GM21447 (cell line): ENCODE measurements around the gene CLDN15.
"Not testable (repeated sequence)": the region's sequence is repeated elsewhere in the genome, so short reads cannot be mapped to it uniquely, and the experiment has no call there.

ENCODE experiments used
- ATAC-seq: cut with Tn5 transposase; IDR thresholded peaks from one replicate; pipeline ENCODE4 v1.9.1; 2021; ENCODE audit not compliant: unreplicated experiment

The CLDN15 gene

DNA sequence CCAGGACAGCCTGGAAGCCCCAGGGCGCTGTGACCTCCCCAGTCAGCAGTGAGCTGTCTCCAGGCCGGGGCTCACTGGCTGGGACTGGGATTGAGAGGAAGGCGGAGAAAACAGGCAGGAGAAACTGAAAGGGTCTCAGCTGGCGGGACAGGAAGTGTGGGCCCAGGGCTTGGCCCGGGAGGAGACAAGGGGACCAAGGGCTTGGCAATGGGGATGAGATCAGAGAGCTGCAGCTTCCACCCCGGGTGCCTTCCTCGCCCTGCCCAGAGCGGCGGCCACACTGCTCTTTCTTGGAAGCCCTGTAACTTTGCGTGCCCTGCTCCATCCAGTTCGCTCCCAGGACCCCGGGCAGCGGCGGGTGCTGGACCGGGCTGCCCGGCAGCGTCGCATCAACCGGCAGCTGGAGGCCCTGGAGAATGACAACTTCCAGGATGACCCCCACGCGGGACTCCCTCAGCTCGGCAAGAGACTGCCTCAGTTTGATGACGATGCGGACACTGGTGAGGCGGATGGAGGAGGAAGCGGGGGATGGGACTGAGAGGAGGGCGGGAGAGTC lies 15.2 kb downstream of the CLDN15 start:
- ATAC-seq, result no peak

DNA sequence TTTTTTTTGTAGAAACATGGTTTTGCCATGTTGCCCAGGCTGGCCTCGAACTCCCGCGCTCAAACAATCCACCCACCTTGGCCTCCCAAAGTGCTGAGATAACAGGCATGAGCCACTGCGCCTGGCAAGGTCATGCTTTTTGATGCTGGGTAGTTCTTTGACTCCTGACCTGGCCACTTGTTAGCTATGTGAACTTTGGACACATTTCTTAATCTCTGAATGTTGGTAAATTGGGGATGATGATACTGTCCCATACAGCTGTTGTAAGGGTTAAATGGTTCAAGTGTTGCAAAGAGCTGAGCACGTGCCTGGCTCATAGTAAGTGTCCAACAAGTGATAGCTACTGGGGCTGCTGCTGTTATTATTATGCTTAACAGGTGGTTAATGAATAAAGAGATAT lies 17.3 kb downstream of the CLDN15 start:
- ATAC-seq, result no peak

DNA sequence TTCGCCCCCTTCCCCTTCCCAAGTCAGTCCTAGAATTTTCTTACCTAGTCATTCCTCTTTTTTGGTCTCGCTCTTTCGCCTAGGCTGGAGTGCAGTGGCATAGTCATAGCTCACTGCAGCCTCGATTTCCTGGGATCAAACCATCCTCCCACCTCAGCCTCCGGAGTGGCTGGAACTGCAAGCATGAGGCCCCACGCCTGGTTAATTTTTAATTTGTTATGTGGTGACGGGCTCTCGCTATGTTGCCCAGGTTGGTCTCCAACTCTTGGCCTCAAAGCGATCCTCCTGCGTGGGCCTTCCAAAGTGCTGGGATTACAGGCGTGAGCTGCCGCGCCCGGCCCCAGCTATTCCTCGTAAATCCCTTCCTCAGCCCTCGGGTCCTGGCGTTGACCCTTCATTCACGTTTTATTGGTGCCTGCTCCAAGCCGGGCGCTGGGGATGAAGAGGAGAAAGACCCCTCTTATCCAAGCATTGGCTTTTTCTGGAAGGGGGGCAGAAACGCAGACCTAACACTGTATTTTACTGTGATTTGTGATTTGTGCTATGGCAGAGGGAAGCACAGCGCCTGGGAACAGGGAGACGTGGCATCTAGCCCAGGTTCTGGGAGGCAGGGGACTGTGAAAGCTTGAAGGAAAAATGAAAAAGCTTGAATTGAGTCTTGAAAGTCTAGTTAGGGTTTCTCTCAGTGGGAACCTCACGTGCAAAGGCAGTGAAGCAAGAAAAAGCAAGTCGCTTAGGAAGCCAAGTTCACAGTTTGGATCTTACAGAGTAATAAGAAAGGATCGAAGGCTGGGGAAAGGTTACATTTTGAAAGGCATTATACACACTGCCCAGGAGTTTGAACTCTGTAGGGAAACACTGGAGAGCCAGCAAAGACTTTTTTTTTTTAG lies 19.1 kb downstream of the CLDN15 start:
- ATAC-seq, result peak; percentile 17

DNA sequence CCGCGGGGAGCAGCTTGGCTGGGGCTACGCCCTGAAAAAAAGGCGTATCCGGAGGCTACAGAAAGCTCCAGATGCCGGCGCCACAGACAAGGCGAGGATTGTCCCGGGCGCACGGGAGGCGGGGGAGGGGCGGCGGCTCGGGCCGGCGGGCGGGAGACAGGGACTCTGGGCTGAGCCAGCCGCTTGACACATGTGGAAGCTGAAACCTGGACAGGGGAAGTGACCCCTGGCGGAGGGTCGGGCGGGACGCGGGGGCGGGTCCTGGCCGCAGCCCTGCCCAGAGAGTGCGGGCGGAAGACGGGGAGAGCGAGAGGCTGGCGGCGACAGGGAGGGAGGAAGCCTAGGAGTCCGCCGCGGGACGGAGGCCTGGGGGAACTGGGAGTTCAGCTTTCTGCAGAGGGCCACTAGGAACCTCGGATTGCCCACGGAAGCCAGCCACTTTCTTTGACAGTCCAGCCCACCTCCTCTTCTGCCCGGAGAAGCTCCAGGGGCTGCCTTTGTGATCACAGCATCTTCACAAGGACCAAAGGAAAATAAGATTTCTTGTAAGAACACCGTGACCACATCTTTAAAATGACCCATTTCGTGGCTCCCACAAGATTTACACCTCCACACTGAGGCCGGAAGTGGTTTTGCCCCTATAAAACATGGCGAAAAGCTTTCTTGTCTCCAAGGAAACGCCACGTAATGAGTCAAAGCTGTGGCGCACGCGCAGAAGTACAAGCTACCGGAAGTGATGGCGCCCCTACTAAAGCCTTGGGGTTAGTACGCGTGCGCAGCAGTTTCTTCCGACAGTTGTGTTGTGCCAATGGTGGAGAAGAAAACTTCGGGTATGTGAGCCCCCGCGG lies 20.0 kb downstream of the CLDN15 start, which contains the start of the genes PLOD3 and ZNHIT1:
Gene PLOD3, minus strand, starts transcription at position 194 of the 848 bp plus-strand sequence. CDS start 307 bp downstream, outside the sequence.
Gene ZNHIT1, plus strand, starts transcription at position 778 of the 848 bp plus-strand sequence. Its CDS starts 31 bp downstream, at position 809.
- peak; percentile 56 for ATAC-seq

DNA sequence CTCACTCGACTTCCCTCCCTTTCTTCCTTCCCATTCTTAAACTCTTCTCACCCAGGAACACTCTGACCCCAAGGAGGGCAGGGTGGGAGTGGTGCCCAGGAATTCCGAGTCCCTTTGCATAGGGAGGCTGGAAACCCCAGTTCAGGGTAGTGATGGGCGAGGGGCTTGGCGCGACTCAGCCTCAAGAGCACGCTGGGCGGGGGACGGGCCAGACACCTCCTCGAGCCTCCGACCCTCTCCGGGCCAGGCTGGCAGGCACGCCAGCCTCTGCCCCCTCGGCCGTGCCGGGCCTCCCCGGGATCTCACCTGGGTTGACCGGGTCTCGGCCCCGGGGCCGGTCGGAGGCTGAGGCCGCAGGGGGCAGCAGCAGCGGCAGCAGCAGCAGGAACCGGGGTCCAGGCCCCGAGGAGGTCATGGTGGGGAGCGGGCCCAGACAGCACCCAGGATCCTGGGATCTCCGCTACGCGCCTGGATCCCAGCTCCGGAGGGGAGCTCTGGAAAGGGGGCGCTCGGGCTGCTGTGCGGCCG lies 20.7 kb downstream of the CLDN15 start:
- ATAC-seq, result peak; percentile 14

DNA sequence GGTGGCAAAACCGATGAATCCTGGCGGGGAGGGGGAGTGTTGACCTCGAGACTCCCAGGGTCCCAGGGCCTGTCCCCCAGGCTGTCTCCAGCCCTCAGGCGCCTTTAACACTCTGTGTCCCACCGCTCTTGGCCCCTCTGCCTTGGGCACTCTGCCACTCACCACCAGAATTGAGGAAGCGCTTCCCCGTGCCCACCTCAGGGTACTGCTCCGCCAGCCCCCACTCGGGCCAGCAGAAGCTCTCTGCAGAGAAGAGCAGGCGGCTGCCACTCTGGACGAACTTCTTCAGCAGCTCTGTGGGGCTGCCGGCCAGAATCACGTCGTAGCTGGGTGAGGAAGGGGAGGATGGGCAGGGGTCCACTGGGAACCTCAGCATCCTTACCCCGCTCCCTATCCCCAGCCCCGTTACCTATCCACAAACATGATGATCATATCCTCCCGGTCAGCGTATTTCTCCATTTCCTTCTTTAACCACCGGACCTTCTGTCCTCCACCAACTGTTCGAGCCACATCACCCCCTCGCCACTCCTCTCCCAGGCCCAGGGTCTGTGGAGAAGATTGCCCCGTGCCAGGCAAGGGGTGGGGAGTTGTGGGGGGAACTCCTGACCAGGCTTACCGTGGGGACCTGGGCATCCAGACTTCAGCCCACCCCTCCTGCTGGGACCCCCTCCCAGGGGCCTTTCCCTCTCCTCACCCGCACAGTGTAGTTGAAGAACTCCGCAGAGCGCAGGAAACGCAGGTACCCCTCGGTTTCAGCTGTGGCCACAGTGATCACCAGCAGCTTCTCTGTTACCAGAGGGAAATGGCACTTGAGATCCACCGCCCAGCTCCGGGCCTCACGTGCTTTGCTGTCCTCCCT lies 21.4 kb downstream of the CLDN15 start:
- no peak for ATAC-seq

DNA sequence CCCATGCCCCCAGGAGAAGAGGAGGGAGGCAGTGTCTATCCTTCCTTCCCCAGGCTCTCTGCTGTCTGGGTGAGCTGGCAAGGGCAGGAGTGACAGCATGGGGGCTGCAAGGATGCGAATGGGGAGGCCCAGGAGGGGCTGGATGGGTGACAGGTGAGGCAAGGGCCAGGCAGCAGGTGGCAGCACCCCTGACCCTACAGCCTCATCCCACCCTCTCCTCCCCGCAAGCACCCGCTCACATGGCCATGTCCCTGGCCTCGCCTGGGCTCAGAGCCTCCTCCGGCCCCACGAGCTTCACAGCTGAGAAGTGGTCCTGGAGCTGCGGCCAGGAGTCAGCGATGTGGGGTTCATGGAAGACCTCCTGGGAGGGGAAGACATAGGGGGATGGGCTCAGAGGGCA lies 25.6 kb downstream of the CLDN15 start:
- ATAC-seq, result no peak

DNA sequence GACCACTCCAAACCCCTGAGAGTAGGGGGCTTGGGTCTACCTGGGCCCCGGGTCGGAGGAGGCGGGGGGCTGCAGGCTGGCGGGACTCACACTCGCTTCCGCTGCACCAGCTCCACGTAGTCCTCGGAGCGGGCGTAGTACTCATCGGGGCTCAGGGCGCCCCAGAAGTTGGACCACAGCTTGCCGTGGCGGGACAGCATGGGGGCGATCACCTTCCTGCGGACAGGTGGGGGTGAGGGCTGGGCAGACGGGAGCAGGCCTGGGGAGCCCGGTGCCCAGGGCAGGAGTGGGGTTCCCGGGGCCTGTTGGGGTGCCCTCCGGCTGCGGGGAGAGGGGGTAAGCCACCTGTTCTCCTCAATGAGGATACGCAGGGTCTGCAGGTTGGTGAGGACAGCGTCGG lies 26.1 kb downstream of the CLDN15 start:
- ATAC-seq, result no peak

DNA sequence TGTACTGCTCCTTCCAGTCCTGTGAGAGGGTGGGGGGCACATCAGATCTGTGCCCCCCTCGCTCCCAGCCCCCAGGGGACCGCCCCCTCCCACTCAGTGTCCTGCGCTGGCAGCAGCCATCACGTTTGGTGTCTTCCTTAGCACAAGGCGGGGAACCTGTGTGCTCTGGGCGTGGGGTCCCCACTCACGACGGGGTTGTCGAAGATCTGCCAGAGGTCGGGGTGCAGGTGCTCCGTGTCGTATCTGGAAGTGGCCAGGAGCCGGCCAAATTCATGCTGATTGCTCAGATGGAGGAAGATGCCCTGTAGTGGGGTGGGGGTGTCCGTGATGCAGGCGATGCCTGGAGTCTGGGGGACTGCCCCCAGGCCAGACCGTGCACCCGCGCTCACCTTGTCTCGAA lies 27.5 kb downstream of the CLDN15 start:
- ATAC-seq, result no peak

DNA sequence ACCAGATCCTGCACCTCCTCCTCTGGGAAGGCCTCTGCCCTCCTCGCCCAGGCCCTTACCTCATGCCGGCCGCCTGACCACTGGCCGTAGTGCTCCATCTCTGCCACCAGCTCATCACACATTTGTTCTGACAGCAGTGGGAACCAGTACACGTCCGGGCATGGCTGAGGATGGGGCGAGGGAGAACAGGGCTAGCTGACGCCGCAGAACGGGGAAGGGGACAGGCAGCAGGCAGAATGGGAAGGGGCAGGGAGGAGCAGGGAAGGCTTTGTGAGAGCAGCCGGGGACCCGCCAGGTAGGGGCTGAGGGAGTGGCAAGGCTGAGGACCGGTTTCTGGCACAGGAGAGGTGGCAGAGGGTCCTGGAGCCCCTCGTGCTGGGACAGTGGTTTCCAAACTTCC lies 28.8 kb downstream of the CLDN15 start:
- no peak for ATAC-seq

DNA sequence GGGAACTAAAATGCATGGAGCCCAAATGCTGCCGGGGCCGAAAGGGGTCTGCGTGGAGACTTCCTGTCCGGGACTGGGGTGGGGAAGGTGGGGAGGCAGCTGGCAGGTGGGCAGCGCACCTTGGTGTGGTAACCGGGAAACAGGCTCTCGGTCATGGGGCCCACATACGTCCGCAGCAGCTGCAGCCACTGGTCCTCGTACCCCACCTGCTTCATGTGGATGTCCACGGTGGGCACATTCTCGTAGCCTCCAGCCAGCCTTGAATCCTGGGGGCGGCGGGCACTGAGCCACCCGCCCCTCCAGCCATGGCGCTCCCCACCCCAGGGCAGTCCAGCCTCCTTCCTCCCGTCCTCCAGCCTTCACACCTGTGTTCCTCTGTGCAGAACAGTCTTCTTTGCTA lies 30.1 kb downstream of the CLDN15 start:
- no peak for ATAC-seq

DNA sequence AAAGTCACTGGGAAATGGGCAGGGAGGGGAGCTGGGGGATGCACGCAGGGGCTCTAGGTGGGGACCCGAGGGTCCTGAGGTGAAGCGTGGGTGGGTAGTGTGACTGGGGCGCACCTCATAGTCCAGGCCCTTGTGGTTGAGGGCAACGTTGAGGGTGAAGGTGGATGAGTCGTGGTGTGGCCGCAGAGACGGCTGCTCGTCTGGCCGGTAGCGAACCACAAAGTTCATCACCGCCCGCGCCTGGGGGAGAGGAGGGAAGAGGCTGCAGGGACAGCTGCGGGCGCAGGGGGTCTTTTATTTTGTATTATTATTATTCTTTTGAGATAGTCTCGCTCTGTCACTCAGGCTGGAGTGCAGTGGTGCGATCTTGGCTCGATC lies 30.9 kb downstream of the CLDN15 start:
- no peak for ATAC-seq

DNA sequence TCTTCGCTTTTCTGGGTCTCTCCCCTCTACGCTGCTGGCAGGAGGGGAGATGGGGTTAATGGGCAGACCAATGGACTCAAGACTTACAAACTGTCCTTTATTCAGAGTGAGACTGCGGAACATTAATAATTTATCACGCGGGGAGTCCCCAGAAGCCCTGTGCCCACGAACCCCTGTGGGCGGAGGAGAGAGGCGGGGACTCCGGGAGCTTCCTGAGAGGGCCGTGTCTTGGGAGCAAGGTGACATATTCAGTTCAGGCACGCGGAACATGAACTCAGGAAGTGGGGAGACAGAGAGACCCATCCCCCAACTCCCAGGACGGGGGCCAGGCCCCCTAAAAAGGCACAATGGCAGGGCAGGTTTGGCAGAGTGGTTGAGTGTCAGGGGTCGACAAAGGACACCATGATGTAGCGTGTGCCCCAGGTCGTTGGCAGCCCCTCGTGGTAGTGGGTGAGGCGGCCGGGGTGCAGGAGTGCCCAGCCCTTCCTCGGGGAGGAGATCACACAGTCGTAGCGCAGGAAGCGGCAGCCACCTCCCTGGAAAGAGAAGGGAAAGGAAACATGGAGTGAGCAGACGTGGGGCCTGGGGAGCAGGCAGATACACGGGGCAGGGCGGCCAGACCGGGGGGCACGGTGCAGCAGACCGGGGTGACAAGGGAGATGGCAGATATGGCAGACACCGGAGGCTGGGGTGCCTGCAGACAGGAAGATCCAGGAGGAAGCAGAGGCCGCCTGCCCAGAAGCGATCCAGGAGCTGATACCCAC lies 31.5 kb downstream of the CLDN15 start:
- no peak for ATAC-seq

DNA sequence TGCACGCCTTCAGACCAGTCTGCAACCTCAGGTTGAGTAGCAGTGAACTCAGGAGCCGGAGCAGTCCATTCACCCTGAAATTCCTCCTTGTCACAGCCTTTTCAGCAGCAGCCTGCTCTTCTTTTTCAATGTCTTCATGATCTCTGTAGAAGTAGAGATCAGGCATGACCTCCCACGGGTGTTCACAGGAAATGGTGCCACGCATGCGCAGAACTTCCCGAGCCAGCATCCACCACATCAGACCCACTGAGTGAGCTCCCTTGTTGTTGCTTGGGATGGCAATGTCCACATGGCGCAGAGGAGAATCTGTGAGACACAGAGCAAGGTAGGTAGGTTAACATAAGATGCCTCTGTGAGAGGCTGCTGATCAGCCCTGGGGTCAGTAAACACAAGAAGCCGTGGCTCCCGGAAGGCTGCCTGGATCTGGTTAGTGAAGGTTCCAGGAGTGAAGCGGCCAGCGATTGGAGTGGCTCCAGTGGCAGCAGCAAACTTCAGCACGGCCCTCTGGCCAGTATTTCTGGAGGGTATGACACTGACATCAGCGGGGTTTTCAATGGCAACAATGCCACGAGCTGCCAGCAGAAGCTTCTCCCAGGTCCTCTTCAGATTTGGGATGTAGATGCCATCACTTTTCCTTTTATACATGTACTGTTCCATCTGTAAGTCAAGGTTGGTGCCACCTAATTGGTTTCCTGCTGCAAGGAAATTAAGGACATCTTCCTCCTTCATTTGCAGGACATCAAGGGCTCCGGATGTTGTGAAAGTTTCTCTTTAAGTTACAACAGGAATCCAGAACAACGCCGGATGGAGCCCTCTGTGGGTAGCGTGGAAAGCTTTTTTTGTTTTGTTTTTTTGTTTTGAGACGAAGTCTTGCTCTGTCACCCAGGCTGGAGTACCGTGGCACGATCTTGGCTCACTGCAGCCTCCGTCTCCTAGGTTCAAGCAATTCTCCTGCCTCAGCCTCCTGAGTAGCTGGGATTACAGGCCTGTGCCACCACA lies 33.6 kb downstream of the CLDN15 start:
- ATAC-seq, result not testable (repeated sequence)

DNA sequence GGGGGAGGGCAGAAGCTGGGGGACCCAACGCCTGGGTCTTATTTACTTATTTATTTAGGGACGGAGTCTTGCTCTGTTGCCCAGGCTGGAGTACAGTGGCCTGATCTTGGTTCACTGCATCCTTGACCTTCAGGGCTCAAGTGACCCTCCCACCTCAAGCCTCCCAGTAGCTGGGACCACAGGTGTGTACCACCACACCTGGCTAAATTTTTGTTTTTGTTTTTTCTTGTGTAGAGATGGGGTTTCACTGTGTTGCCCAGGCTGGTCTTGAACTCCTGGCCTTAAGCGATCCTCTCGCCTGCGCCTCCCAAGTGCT lies 35.0 kb downstream of the CLDN15 start:
- ATAC-seq, result no peak

DNA sequence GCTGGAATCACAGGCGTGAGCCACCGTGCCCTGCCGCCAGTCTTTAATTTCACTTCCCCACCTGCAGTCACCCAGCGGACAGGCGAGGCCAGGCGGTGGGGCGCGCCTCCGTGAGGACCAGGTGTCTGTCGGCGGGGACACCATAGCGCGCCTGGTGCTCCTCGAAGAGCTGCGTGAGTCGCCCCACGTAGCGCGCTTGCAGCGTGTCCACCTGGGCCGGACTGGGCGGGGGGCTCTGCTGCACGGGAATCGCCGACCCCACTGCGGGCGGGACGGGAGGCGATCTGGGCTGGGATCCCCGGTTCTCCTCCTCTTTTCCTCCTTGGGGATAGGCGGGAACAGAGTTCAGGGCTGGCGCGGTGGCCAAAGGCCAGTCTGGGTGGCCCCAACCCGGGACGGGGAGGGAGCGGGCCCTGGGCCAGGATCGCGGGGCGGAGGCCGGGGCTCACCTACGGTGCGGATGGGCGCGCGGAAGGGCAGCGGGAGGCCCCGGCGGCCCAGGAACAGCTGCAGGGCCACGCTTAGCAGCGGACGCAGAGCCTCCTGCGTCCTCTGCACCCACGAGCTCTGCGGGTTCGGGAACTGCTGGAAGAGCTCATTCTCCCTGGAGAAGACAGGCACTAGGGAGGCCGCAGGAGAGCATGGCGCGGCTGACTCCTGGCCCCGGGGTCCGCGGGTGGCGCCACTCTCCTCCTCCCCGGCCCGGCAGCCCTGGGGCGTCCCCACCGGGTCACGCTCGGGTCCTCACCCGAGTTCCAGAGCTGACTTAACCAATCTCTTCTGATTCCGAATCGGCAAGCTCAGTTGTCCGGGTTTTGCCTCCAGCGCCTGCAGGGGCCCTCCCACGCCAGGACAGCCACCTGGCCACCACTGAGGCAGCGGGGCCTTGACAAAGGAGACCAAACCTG lies 35.7 kb downstream of the CLDN15 start:
- ATAC-seq, result no peak

DNA sequence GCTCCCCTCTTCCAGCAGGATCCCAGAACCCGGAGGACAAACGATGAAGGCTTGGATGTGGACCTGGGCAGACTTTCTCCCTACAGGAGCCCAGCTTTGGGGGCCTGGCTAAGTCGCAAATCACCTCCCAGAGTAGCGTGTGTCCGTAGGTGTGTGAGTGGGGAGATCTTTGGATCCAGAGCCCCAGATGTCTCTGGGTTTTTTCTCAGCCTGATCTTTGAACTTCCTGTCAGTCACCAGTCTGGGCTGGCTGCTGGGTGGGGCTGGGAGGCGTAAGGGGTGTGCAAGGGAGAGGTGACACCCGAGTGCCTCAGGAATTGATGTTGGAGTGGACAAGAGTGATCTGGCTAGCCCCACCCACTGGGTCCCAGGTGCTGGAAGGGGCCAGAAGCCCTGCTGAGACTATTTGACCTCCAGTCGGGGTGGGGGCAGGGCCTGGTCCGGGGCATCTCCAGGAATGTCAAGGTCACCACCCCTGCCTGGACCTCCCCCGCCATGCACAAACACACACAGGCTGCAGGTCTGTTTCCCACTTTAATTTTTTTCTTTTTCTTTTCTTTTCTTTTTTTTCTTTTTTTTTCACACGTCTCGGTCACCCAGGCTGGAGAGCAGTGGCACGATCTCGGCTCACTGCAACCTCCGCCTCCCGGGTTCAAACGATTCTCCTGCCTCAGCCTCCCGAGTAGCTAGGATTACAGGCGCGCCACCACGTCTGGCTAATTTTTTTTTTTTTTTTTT lies 36.6 kb downstream of the CLDN15 start, which contains the start of gene MOGAT3:
Gene MOGAT3, minus strand, starts transcription at position 175 of the 738 bp plus-strand sequence. CDS start 182 bp downstream, outside the sequence.
- no peak for ATAC-seq
